HepG2 (cell line): ENCODE data around the gene HOXB5. TPM values are rescaled to one million over a fixed set of nuclear protein-coding genes. Genes with fewer than 3 reads are reported as not detected.

Experiments used
- ATAC-seq: fragments of 200-7000 bp; cut with Tn5 transposase; 3 replicates; pipeline ENCODE4 v1.9.1; 2020; ENCODE audit warnings: mild to moderate bottlenecking, moderate library complexity
- BruUV-seq: library from RNA; stranded (reverse); fragments of 400-500 nt; replicated peaks from 2 replicates; lab custom pipeline; 2021; lab: Mats Ljungman, UMichigan
- CTCF ChIA-PET: fragments of 300-600 bp; formaldehyde crosslinking; extraction: SDS; loops from one replicate; lab custom pipeline; 2021; ENCODE audit warnings: low total read pairs, inconsistent platforms, low intra/inter-chr PET ratio; lab: Yijun Ruan, JAX
- POLR2A ChIA-PET: fragments of 350-600 bp; sonication (Branson Sonifier 250); formaldehyde crosslinking; loops from one replicate; lab custom pipeline; 2020; ENCODE audit warnings: antibody characterized with exemption, inconsistent platforms; lab: Yijun Ruan, JAX
- DNase-seq: peaks from one replicate; pipeline ENCODE4 v3.0.0-alpha.2; 2015; ENCODE audit warnings: low spot score
- FAIRE-seq: peaks from 3 replicates; lab custom pipeline; 2011; peaks lifted over from hg19 to GRCh38; lab: Jason Lieb, UNC
- H2AFZ ChIP-seq: one replicate; pipeline ENCODE4 v1.6.1; 2011; ENCODE audit warnings: low read length, inconsistent platforms
- H3K27ac ChIP-seq: fragments of 300-600 bp; 3 replicates; pipeline ENCODE4 v1.8.0; 2011; ENCODE audit warnings: mixed run types, mild to moderate bottlenecking, mixed read lengths, low read length, inconsistent platforms; ENCODE audit not compliant: insufficient read depth; ENCODE audit errors: extremely low read length
- H3K27me3 ChIP-seq, 2 experiments: fragments of 200-600 bp in 1 of 2; 2 replicates in 1 of 2; 3 replicates in 1 of 2; pipeline versions ENCODE4 v1.6.0 to v1.8.0; 2011; ENCODE audit warnings: low read length in 2 of 2, mild to moderate bottlenecking in 2 of 2, moderate library complexity in 2 of 2, inconsistent platforms in 1 of 2; ENCODE audit not compliant: insufficient read depth in 2 of 2, control insufficient read depth in 1 of 2
- H3K36me3 ChIP-seq, 2 experiments: fragments of 200-600 bp in 1 of 2; replicated peaks in 1 of 2; 2 replicates in 1 of 2; 3 replicates in 1 of 2; pipeline versions ENCODE4 v1.5.1 to v1.8.0; 2011; ENCODE audit warnings: low read length in 2 of 2, inconsistent platforms in 1 of 2; ENCODE audit not compliant: insufficient read depth in 2 of 2, control insufficient read depth in 1 of 2
- H3K4me1 ChIP-seq: 2 replicates; pipeline ENCODE4 v1.5.1; 2012; ENCODE audit warnings: low read length, inconsistent platforms; ENCODE audit not compliant: insufficient read depth
- H3K4me2 ChIP-seq: 2 replicates; pipeline ENCODE4 v1.6.0; 2011; ENCODE audit warnings: low read depth, low read length, inconsistent platforms
- H3K4me3 ChIP-seq, 3 experiments: fragments of 200-600 bp in 1 of 3; sonication (generic), shearing (Covaris generic) in 1 of 3; replicated peaks in 1 of 3; 2 replicates each; pipeline ENCODE4 v1.5.1; 2011 to 2016; ENCODE audit warnings: low read length in 3 of 3, inconsistent platforms in 2 of 3, low read depth in 2 of 3, mild to moderate bottlenecking in 2 of 3, control low read depth in 1 of 3, mixed read lengths in 1 of 3; ENCODE audit not compliant: insufficient read depth in 1 of 3
- H3K79me2 ChIP-seq: one replicate; pipeline ENCODE4 v1.6.1; 2011; ENCODE audit warnings: low read length, inconsistent platforms; ENCODE audit not compliant: insufficient read depth
- H3K9ac ChIP-seq: 2 replicates; pipeline ENCODE4 v1.6.0; 2011; ENCODE audit warnings: mild to moderate bottlenecking, low read depth, low read length, inconsistent platforms; ENCODE audit not compliant: insufficient read depth
- H3K9me3 ChIP-seq: 2 replicates; pipeline ENCODE4 v1.5.1; 2012; ENCODE audit warnings: mild to moderate bottlenecking, low read length
- H4K20me1 ChIP-seq: 2 replicates; pipeline ENCODE4 v1.6.0; 2011; ENCODE audit warnings: inconsistent platforms, mild to moderate bottlenecking, low read length, moderate library complexity; ENCODE audit not compliant: insufficient read depth
- BHLHE40 ChIP-seq: IDR thresholded peaks from 2 replicates; pipeline ENCODE4 v1.6.1; 2011; ENCODE audit warnings: low read length, improper control_type of control experiment
- DMAP1 ChIP-seq: IDR thresholded peaks from 2 replicates; pipeline ENCODE4 v1.6.1; 2016
- DMTF1 ChIP-seq: sonication (generic); formaldehyde crosslinking; IDR thresholded peaks from 2 replicates; pipeline ENCODE4 v1.4.0; 2020; ENCODE audit warnings: mild to moderate bottlenecking, missing genetic modification reagents
- ETV5 ChIP-seq: IDR thresholded peaks from 2 replicates; pipeline ENCODE4 v1.6.1; 2018; ENCODE audit warnings: missing biosample characterization, missing genetic modification reagents, inconsistent platforms, borderline replicate concordance
- HNRNPH1 ChIP-seq: fragments of 200-400 bp; formaldehyde crosslinking; optimal IDR thresholded peaks from 2 replicates; pipeline ENCODE3; 2017; ENCODE audit warnings: mild to moderate bottlenecking, low read depth, low read length
- HOXA7 ChIP-seq: sonication (generic); formaldehyde crosslinking; IDR thresholded peaks from 2 replicates; pipeline ENCODE4 v1.8.1; 2022; ENCODE audit warnings: mild to moderate bottlenecking, missing genetic modification reagents, moderate library complexity
- NFE2L1 ChIP-seq: sonication (generic); formaldehyde crosslinking; IDR thresholded peaks from 2 replicates; pipeline ENCODE4 v1.4.0; 2020; ENCODE audit warnings: missing genetic modification reagents, mild to moderate bottlenecking, borderline replicate concordance
- NFE2L2 ChIP-seq: fragments of 150-350 bp; IDR thresholded peaks from 2 replicates; pipeline ENCODE4 v1.6.1; 2014; ENCODE audit warnings: low read length
- PAWR ChIP-seq: sonication (generic); formaldehyde crosslinking; IDR thresholded peaks from 2 replicates; pipeline ENCODE4 v1.4.0; 2020; ENCODE audit warnings: missing genetic modification reagents, mild to moderate bottlenecking, borderline replicate concordance
- PLSCR1 ChIP-seq: sonication (generic); formaldehyde crosslinking; IDR thresholded peaks from 2 replicates; pipeline ENCODE4 v1.5.0; 2020; ENCODE audit warnings: missing genetic modification reagents, mild to moderate bottlenecking, borderline replicate concordance
- RFXAP ChIP-seq: sonication (generic); formaldehyde crosslinking; IDR thresholded peaks from 2 replicates; pipeline ENCODE4 v1.4.0; 2020; ENCODE audit warnings: missing genetic modification reagents, borderline replicate concordance
- ZBTB43 ChIP-seq: sonication (generic); formaldehyde crosslinking; conservative IDR thresholded peaks from 2 replicates; pipeline ENCODE4 v1.4.0; 2020; ENCODE audit warnings: missing genetic modification reagents
- ZNF431 ChIP-seq: sonication (generic); formaldehyde crosslinking; IDR thresholded peaks from 2 replicates; pipeline ENCODE4 v1.9.0; 2022; ENCODE audit warnings: missing genetic modification reagents, low read depth, mild to moderate bottlenecking, borderline replicate concordance
- ZNF44 ChIP-seq: sonication (generic); formaldehyde crosslinking; IDR thresholded peaks from 2 replicates; pipeline ENCODE4 v1.5.1; 2020; ENCODE audit warnings: mild to moderate bottlenecking, missing genetic modification reagents
- ZNF710 ChIP-seq: sonication (generic); formaldehyde crosslinking; IDR thresholded peaks from 2 replicates; pipeline ENCODE4 v1.5.0; 2020; ENCODE audit warnings: mild to moderate bottlenecking, missing genetic modification reagents, borderline replicate concordance
- ZNF782 ChIP-seq: sonication (generic); formaldehyde crosslinking; IDR thresholded peaks from 2 replicates; pipeline ENCODE4 v1.4.0; 2020; ENCODE audit warnings: missing genetic modification reagents, mild to moderate bottlenecking, borderline replicate concordance
- ZSCAN25 ChIP-seq: sonication (generic); formaldehyde crosslinking; IDR thresholded peaks from 2 replicates; pipeline ENCODE4 v1.8.0; 2022; ENCODE audit warnings: mild to moderate bottlenecking, missing genetic modification reagents
- ZSCAN5A ChIP-seq: sonication (generic); formaldehyde crosslinking; IDR thresholded peaks from 2 replicates; pipeline ENCODE4 v1.8.0; 2022; ENCODE audit warnings: mild to moderate bottlenecking, missing genetic modification reagents, borderline replicate concordance
- WGBS: methylation state at CpG from one replicate; pipeline ENCODE4 v1.1.6; 2017; ENCODE audit warnings: low lambda C conversion rate; 5-methylcytosine and 5-hydroxymethylcytosine counted together
- in situ Hi-C: cut with HindIII; loops from 2 replicates; pipeline ENCODE4 v1.10.0; 2017; ENCODE audit warnings: low pct_unique_long_range_greater_than_20kb; ENCODE audit not compliant: extremely low pct_ligation_motif_present
- intact Hi-C: fragments of 100-400 bp; cut with micrococcal nuclease; formaldehyde crosslinking; loops from one replicate; pipeline ENCODE4 v1.10.0; 2022; ENCODE audit not compliant: unreplicated experiment
- polyA plus RNA-seq, 8 experiments: library from polyadenylated mRNA; depleted of rRNA in 3 of 8; stranded (reverse) in 7 of 8; unstranded in 1 of 8; fragments of >200 nt; fragmentation: Illumina TruSeq in 4 of 8; extraction: Trizol in 4 of 8; gene quantifications; 2 replicates each; pipeline versions ENCODE4 v1.2.1 to v1.2.3, GENCODE V29; 2011 to 2016; ENCODE audit warnings: low read depth in 4 of 8, missing spikeins in 1 of 8, mixed read lengths in 1 of 8; ENCODE audit not compliant: insufficient read depth in 1 of 8
- total RNA-seq, 5 experiments: library from RNA; depleted of rRNA; stranded (reverse); fragments of >200 nt; fragmentation: Illumina TruSeq; extraction: Trizol; gene quantifications; 2 replicates each; pipeline ENCODE4 v1.2.3, GENCODE V29; 2016; ENCODE audit warnings: low read depth in 1 of 5

Gene HOXB5
- total and polyA plus RNA-seq, 2 of the 13 experiments (the other 11 are each of a cell fraction or from before 2014, with no cell fraction given), result not detected

GRCh38 chr17:48624118-48624517 lies 30.5 kb upstream of the HOXB5 start:
- no peaks in the 10 kb centered on the region for H3K79me2 ChIP-seq
- H3K4me2 ChIP-seq, result no peak overlapping the region
- no peak overlapping the region for H2AFZ ChIP-seq
- no peaks in the 10 kb centered on the region for H3K36me3 ChIP-seq
- H3K27ac ChIP-seq, result no peak overlapping the region
- 0% methylated on average over 5 of the region's 5 CpGs for WGBS
- no TSS peak for BruUV-seq
- no peak for DNase-seq
- intact Hi-C loops, result no loop called here
- in situ Hi-C loops, result no loop called here
- no peak overlapping the region for H3K9ac ChIP-seq
- ATAC-seq, result no peak
- no peaks in the 10 kb centered on the region for H3K9me3 ChIP-seq
- peaks cover 43 to 99% of the 10 kb centered on the region in 2 experiments for H3K27me3 ChIP-seq
- FAIRE-seq, result no peak
- CTCF ChIA-PET, result no interaction called here
- 0 out of 2 replicates have a peak, but pooled peaks cover 2% of the 10 kb centered on the region for H4K20me1 ChIP-seq
- POLR2A ChIA-PET, result no interaction called here
- H3K4me1 ChIP-seq, result no peaks in the 10 kb centered on the region
- no peak overlapping the region for H3K4me3 ChIP-seq
- TF ChIP-seq ZSCAN5A (CRISPR knock-in tag) (no peak), ZNF431 (CRISPR knock-in tag) (no peak), NFE2L2 (no peak), ZBTB43 (CRISPR knock-in tag) (no peak), RFXAP (CRISPR knock-in tag) (no peak), ZNF44 (no peak), DMTF1 (CRISPR knock-in tag) (no peak), ZNF710 (no peak), DMAP1 (CRISPR knock-in tag) (no peak), HNRNPH1 (no peak), NFE2L1 (CRISPR knock-in tag) (no peak), ETV5 (CRISPR knock-in tag) (no peak), ZNF782 (CRISPR knock-in tag) (no peak), ZSCAN25 (CRISPR knock-in tag) (no peak), PLSCR1 (CRISPR knock-in tag) (no peak), BHLHE40 (no peak), HOXA7 (CRISPR knock-in tag) (no peak), PAWR (CRISPR knock-in tag) (no peak)
